Measurements from ENCODE around the gene PDE2A. TPM values are rescaled to one million over a fixed set of nuclear protein-coding genes. Genes with fewer than 3 reads are reported as not detected.
"Not testable (repeated sequence)": the region's sequence is repeated elsewhere in the genome, so short reads cannot be mapped to it uniquely, and the experiment has no call there.

The PDE2A gene
- total RNA-seq, 6 donors from 2014 or later: 4.7 to 46.1 (median 16.7) TPM

- H3K36me3 ChIP-seq: no peaks in the 10 kb centered on the region
- DNase-seq (no peak), ATAC-seq (ENCODE audit: low FRiP score in 2 of 2) (peak in 1 of 2 donors; percentile 30)
- no peaks in the 10 kb centered on the region for H3K27me3 ChIP-seq
- TF ChIP-seq POLR2AphosphoS5 (IDR thresholded peaks at IDR 0.05) (no peak), POLR2A (IDR thresholded peaks at IDR 0.05) (no peak), EP300 (IDR thresholded peaks at IDR 0.05) (no peak), CTCF (IDR thresholded peaks at IDR 0.05) (no peak)
- H3K4me1 ChIP-seq: no peaks in the 10 kb centered on the region
- H3K4me3 ChIP-seq: no peak overlapping the region
- 82 to 95% methylated on average over 3 of the region's 3 CpGs for WGBS, 2 donors
- no peak overlapping the region for H3K27ac ChIP-seq
- no peaks in the 10 kb centered on the region for H3K9me3 ChIP-seq
Measured at GRCh38 chr11:72562431-72562830, 111.8 kb downstream of the PDE2A start.

- DNase-seq (no peak), ATAC-seq (ENCODE audit: low FRiP score in 2 of 2) (peak; percentile 43 to 57)
- TF ChIP-seq POLR2A (IDR thresholded peaks at IDR 0.05): no peak
- TF ChIP-seq EP300 (IDR thresholded peaks at IDR 0.05): no peak
- no peaks in the 10 kb centered on the region for H3K27me3 ChIP-seq
- no peaks in the 10 kb centered on the region for H3K9me3 ChIP-seq
- no peaks in the 10 kb centered on the region for H3K4me1 ChIP-seq
- no peak overlapping the region for H3K27ac ChIP-seq
- no peaks in the 10 kb centered on the region for H3K36me3 ChIP-seq
- WGBS, 2 donors: 90 to 92% methylated on average over 4 of the region's 4 CpGs
- H3K4me3 ChIP-seq: no peak overlapping the region
Measured at GRCh38 chr11:72561856-72562255, 112.4 kb downstream of the PDE2A start.

GRCh38 chr11:72560864-72561263, 113.4 kb downstream of the PDE2A start:
- WGBS, 2 donors: 92% methylated on average over 15 of the region's 15 CpGs
- not testable (repeated sequence) for H3K4me1 ChIP-seq; H3K27me3 ChIP-seq; H3K36me3 ChIP-seq; H3K9me3 ChIP-seq; H3K4me3 ChIP-seq; H3K27ac ChIP-seq; ATAC-seq (ENCODE audit: low FRiP score in 2 of 2); DNase-seq

GRCh38 chr11:72556433-72556832, 117.8 kb downstream of the PDE2A start:
- Histone ChIP-seq H3K4me1 (no peaks in the 10 kb centered on the region), H3K27me3 (no peaks in the 10 kb centered on the region), H3K9me3 (no peaks in the 10 kb centered on the region), H3K27ac (no peak overlapping the region), H3K4me3 (no peak overlapping the region), H3K36me3 (no peaks in the 10 kb centered on the region)
- TF ChIP-seq CTCF (IDR thresholded peaks at IDR 0.05): no peak
- TF ChIP-seq POLR2AphosphoS5 (IDR thresholded peaks at IDR 0.05): no peak
- no peak for TF ChIP-seq EP300 (IDR thresholded peaks at IDR 0.05)
- no peak for TF ChIP-seq POLR2A (IDR thresholded peaks at IDR 0.05)
- DNase-seq (no peak), ATAC-seq (ENCODE audit: low FRiP score in 2 of 2) (no peak)
- 76 to 86% methylated on average over 5 of the region's 5 CpGs for WGBS, 2 donors

GRCh38 chr11:72555014-72555522, 119.2 kb downstream of the PDE2A start:
- DNase-seq; H3K4me3 ChIP-seq; H3K27me3 ChIP-seq; H3K27ac ChIP-seq; H3K4me1 ChIP-seq; H3K9me3 ChIP-seq; ATAC-seq (ENCODE audit: low FRiP score in 2 of 2); H3K36me3 ChIP-seq: not testable (repeated sequence)
- WGBS, 2 donors: 85 to 91% methylated on average over 3 of the region's 3 CpGs

GRCh38 chr11:72553706-72554105, 120.5 kb downstream of the PDE2A start:
- Histone ChIP-seq H3K9me3 (no peaks in the 10 kb centered on the region), H3K27me3 (no peaks in the 10 kb centered on the region), H3K27ac (no peak overlapping the region), H3K4me1 (no peaks in the 10 kb centered on the region), H3K4me3 (no peak overlapping the region), H3K36me3 (no peaks in the 10 kb centered on the region)
- TF ChIP-seq CTCF (IDR thresholded peaks at IDR 0.05): peak in 2 of 6 experiments; percentile 24 to 40
- TF ChIP-seq EP300 (IDR thresholded peaks at IDR 0.05): no peak
- TF ChIP-seq POLR2A (IDR thresholded peaks at IDR 0.05): no peak
- 35 to 53% methylated on average over 2 to 3 of the region's 3 CpGs for WGBS, 2 donors
- ATAC-seq (ENCODE audit: low FRiP score in 2 of 2) (no peak), DNase-seq (peak in 1 of 2 donors; percentile 30)

Measured in upper lobe of left lung (tissue), 6 donors.